Daoy (cell line): ENCODE data around the gene ZNF12. TPM values are rescaled to one million over a fixed set of nuclear protein-coding genes. Genes with fewer than 3 reads are reported as not detected.
"Not testable (repeated sequence)": the region's sequence is repeated elsewhere in the genome, so short reads cannot be mapped to it uniquely, and the experiment has no call there.

ENCODE experiments used
- DNase-seq: peaks from one replicate; pipeline ENCODE4 v3.0.0-alpha.2; 2015; ENCODE audit warnings: low read depth
- total RNA-seq: library from RNA; depleted of rRNA; stranded (reverse); fragments of >200 nt; shearing (Covaris generic); gene quantifications from 2 replicates; pipeline ENCODE4 v1.2.3, GENCODE V29; 2014

Gene ZNF12
- total RNA-seq, 1 experiment from 2014 or later = 6.9 TPM

GRCh38 chr7:6691609-6692106 lies 15.1 kb downstream of the ZNF12 start:
- DNase-seq = no peak

- DNase-seq = no peak
These were observed 15.6 kb downstream of the ZNF12 start for GRCh38 chr7:6691103-6691502.

- DNase-seq = no peak
These were observed 26.6 kb downstream of the ZNF12 start for GRCh38 chr7:6680146-6680545.

- DNase-seq = no peak
These were observed 30.8 kb downstream of the ZNF12 start for GRCh38 chr7:6675807-6676405.

DNA sequence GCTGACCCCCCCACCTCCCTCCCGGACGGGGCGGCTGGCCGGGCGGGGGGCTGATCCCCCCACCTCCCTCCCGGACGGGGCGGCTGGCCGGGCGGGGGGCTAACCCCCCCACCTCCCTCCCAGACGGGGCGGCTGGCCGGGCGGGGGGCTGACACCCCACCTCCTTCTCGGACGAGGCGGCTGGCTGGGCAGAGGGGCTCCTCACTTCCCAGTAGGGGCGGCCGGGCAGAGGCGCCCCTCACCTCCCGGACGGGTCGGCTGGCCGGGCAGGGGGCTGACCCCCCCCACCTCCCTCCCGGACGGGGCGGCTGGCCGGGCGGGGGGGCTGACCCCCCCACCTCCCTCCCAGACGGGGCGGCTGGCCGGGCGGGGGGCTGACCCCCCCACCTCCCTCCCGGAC lies 35.9 kb downstream of the ZNF12 start:
- not testable (repeated sequence) for DNase-seq

- no peak for DNase-seq
These were observed 48.0 kb downstream of the ZNF12 start for GRCh38 chr7:6658618-6659345.

GRCh38 chr7:6656413-6656812 lies 50.3 kb downstream of the ZNF12 start:
- no peak for DNase-seq

GRCh38 chr7:6655636-6656385 lies 50.9 kb downstream of the ZNF12 start:
- DNase-seq = no peak

- DNase-seq = no peak
These were observed 51.7 kb downstream of the ZNF12 start for GRCh38 chr7:6654842-6655610.

- DNase-seq = no peak
These were observed 52.5 kb downstream of the ZNF12 start for GRCh38 chr7:6654113-6654841.

DNA sequence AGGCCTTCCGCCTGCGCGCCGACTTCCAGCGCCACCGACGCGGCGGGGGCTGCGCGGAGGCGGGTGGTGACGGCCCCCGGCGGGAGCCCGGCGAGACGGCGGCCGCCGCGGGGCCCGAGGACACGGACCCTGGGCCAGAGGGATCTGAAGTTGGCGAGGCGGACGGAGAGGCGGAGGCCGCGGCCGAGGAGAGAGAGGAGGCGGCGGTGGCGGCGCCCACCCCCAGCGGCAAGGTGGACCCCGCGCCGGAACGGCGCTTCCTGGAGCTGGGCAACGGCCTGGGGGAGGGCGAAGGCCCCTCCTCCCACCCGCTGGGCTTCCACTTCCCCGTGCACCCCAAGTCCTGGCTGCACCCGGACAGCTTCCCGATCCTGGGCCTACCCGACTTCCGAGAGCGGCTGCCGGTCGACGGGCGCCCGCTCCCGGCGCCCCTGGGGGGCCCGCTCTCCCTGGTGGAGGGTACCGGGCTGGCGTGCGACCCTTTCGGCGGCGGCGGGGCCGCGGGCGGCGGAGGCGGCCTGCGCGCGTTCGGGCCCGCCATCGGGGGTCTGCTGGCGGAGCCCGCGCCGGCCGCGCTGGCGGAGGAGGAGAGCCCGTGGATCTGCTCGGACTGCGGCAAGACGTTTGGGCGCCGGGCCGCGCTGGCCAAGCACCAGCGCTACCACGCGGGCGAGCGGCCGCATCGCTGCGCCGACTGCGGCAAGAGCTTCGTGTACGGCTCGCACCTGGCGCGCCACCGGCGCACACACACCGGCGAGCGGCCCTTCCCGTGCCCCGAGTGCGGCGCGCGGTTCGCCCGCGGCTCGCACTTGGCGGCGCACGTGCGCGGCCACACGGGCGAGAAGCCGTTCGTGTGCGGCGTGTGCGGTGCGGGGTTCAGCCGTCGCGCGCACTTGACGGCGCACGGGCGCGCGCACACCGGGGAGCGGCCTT lies 53.4 kb downstream of the ZNF12 start:
- DNase-seq = no peak

DNA sequence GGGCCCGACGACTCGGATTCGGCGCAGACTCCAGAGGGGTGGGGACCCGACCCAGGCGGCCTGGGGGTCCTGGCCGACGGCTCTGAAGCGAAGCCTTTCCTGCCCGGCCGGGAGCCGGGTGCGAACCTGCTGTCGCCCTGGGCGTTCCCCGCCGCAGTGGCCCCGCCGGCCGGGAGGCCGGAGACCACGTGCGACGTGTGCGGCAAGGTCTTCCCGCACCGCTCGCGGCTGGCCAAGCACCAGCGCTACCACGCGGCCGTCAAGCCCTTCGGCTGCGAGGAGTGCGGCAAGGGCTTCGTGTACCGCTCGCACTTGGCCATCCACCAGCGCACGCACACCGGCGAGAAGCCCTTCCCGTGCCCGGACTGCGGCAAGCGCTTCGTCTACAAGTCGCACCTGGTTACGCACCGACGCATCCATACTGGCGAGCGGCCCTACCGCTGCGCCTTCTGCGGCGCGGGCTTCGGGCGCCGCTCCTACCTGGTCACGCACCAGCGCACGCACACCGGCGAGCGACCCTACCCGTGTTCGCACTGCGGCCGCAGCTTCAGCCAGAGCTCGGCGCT lies 54.2 kb downstream of the ZNF12 start:
- no peak for DNase-seq

DNA sequence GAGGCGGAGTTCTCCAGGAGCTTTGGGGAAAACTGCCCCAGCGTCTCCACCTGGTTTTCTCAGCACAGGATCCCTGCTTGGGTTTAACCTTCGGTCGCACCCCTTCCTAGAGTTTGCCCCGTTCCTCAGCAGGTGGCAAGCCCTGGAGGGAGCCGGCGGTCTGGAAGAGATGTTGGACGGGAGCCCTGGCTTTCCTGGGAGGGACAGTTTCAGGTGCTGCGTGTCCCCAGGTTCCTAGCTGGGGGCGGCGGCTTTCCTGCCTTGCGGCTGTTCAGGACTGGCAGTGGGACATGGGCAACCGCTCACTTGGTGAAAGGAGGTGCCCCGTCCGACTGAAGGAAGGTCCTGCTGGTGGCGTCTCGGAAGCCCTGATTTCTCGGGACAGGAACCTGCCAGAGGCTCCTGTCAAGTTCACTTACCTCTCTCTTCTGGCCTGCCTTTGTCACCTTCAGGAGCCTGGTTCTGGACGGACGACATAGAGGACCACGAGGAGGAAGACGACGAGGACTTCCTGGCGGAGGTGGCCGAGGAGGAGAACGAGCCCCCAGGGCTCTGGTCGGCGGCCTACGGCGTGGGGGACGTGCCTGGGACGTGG lies 54.8 kb downstream of the ZNF12 start:
- DNase-seq = no peak

DNA sequence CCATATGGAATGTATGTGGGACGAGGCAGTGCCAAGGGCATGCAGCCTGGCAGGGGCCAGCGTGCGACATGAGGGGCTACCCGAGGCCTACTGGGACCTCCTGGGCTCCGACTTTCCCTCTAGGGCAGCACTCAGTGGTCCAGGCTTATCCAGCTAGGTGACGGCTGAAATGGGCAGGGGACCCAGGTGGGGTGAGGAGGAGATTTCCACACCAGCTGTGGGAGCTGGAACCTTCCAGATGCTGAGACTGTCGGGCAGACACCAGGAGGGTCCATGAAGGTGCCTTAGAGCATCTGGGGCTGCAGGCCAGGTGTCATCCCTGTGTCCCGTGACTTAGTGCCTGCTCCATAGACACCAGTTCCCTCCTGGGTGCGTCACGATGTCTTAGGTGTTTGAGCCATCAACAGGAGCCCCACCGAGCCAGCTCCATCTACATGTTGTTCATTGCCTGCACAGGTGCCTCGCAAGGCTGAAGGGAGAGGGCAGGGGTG lies 56.2 kb downstream of the ZNF12 start:
- DNase-seq = no peak

GRCh38 chr7:6650086-6650485 lies 56.7 kb downstream of the ZNF12 start:
- no peak for DNase-seq

- no peak for DNase-seq
These were observed 57.3 kb downstream of the ZNF12 start for GRCh38 chr7:6649241-6649961.

- DNase-seq = no peak
These were observed 58.0 kb downstream of the ZNF12 start for GRCh38 chr7:6648815-6649104.

GRCh38 chr7:6648066-6648814 lies 58.5 kb downstream of the ZNF12 start:
- DNase-seq = no peak
